NCI-H82 (cell line): ENCODE data around the gene TAF1L.
A peak's percentile ranks its signal among the peaks of the same experiment; 100 is the strongest.
"Not testable (repeated sequence)": the region's sequence is repeated elsewhere in the genome, so short reads cannot be mapped to it uniquely, and the experiment has no call there.

Source experiments
- DNase-seq: peaks from one replicate; lab custom pipeline; 2025; lab: John Stamatoyannopoulos, UW

TAF1L gene, protein sequence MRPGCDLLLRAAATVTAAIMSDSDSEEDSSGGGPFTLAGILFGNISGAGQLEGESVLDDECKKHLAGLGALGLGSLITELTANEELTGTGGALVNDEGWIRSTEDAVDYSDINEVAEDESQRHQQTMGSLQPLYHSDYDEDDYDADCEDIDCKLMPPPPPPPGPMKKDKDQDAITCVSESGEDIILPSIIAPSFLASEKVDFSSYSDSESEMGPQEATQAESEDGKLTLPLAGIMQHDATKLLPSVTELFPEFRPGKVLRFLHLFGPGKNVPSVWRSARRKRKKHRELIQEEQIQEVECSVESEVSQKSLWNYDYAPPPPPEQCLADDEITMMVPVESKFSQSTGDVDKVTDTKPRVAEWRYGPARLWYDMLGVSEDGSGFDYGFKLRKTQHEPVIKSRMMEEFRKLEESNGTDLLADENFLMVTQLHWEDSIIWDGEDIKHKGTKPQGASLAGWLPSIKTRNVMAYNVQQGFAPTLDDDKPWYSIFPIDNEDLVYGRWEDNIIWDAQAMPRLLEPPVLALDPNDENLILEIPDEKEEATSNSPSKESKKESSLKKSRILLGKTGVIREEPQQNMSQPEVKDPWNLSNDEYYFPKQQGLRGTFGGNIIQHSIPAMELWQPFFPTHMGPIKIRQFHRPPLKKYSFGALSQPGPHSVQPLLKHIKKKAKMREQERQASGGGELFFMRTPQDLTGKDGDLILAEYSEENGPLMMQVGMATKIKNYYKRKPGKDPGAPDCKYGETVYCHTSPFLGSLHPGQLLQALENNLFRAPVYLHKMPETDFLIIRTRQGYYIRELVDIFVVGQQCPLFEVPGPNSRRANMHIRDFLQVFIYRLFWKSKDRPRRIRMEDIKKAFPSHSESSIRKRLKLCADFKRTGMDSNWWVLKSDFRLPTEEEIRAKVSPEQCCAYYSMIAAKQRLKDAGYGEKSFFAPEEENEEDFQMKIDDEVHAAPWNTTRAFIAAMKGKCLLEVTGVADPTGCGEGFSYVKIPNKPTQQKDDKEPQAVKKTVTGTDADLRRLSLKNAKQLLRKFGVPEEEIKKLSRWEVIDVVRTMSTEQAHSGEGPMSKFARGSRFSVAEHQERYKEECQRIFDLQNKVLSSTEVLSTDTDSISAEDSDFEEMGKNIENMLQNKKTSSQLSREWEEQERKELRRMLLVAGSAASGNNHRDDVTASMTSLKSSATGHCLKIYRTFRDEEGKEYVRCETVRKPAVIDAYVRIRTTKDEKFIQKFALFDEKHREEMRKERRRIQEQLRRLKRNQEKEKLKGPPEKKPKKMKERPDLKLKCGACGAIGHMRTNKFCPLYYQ (N-terminal part only)

DNA sequence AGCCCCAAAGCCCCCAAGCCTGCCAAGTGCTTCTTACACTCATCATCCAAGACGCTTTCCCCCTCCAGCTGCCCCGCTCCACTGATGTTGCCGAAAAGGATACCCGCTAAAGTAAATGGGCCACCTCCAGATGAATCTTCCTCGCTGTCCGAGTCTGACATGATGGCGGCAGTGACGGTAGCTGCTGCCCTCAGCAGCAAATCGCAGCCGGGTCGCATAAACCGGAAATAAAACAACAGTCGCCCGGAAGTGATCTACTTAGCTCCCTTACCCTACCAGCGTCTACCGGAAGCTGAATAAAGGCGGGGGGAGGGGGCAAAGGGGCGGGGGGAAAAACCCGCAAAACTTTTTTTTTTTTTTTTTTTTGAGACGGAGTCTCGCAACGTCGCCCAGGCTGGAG lies at the start of gene TAF1L:
TSS of gene TAF1L (minus strand) at position 308 of the 400 bp plus-strand sequence. CDS start at position 218, 90 bp downstream.
- no peak for DNase-seq

DNA sequence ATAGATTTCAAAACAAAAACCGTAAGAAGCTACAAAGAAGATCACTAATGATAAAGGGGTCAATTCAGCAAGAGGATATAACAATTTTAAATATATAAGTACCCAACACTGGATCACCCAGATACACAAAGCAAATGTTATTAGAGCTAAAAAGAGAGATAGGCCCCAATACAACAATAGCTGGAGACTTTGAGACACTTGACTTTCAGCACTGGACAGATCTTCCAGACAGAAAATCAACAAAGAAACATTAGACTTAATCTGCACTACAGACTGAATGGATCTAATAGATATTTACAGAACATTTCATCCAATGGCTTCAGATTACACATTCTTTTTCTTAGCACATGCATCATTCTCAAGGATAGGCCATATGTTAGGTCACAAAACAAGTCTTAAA lies 46.3 kb upstream of the TAF1L start:
- DNase-seq: no peak

DNA sequence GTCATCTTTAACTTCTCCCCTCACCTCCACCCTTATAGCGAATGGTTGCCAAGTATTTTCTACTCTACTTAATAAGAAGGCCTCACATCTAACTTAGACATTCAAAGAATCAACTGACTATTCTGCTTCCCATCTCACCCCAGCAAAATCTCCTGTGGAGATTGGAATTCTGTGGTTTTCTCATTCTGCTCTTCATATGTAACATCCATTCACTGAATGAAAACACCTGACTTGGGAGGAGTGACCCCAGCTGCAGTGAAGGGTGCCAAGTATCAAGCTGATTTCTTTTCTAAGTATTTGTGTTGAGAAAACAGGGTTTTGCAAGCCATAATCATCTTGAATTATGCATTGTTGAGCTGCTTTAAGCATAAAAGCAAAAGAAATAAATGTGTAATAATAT lies 42.5 kb upstream of the TAF1L start:
- DNase-seq: no peak

DNA sequence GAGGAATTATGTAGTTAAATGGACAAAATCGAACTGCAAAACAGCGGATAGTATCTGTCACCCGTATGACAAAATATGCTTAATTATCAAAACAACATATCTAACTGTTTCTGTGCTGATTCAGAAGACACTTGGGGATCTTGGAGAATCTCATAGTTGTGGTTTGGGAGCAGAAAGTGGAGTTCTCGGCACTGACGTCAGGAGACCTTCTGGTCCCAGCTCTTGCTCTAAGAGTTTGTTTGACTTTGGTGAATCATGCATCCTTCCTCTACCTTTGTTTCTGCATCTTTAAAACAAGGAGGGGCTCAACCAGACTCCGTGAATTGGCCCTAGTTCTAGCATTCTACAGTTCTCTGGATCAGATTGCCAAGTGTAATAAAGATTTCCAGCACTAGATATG lies 37.0 kb upstream of the TAF1L start:
- no peak for DNase-seq

DNA sequence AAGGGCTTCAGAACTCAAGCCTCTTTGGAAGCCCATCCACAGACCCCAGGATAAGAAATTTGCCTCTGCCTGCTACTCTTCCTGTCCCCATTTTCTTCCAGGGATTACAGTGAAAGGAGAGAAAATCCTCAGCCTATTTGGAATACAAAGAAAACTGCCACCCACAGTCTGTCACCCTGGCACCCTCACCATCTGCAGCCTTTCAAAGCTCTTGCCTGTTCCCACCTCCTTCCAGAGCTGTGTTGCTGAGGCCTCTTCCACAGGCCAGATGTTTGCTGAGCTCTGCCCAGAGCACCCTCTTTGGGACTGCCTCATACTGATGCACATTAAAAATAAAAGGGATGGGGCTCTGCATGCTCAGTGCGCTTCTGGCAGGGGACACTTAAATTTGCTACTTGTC lies 35.9 kb upstream of the TAF1L start:
- DNase-seq: no peak

DNA sequence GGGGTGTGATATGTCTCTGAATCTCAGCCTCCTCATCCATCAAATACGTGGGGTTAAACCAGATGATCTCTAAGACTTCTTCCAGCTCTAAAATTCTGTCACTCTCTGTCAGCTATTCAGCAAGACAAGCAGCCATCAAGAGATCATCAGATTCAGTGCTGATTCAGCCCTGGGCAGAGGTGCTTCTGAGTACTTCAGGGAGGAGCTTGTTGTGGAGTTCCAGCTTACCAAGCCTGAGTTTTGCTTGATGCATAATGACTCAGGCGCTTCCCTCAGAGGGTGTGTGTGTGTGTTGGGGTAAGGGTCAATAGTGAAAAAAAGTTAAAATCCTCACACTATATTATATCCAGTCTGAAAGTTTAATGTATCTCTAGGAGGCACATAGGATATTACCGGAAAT lies 29.6 kb upstream of the TAF1L start:
- no peak for DNase-seq

DNA sequence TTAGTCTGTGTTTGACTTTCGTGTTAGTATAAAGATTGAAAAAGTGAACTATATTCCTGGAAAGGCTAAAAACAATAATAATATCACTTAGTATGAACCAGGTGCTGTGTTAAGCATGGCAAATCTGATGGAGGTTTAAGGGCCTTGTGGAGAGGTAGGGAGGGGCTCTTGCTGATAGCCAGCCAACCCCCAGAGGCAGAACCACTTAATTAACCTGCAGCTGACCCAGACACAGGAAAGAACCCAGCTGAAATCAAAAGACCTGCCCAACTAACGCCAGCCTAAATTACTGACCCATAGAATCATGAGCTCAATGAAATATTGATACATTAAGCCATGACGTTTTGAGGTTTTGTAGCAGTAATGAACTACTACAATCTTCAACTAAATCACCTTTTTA lies 28.3 kb upstream of the TAF1L start:
- no peak for DNase-seq

DNA sequence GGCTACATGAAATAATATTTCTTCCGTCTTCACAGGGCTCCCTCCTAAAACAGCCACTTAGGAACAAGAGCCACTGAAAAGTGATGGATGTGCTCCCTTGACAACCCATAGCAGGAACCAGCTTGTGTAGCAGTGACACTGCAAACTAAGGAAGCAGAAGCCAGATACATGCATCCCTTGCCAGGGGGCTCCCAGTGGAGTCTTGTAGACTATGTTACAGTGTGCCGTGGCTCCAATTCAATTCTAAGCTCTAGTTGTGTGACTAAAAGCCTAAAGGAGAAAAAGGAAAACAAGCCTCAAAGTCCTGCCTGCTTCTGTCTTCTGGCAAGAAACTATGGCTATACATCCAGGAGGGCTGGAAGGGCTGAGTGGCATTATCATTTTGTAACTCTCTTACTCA lies 12.2 kb upstream of the TAF1L start:
- no peak for DNase-seq

DNA sequence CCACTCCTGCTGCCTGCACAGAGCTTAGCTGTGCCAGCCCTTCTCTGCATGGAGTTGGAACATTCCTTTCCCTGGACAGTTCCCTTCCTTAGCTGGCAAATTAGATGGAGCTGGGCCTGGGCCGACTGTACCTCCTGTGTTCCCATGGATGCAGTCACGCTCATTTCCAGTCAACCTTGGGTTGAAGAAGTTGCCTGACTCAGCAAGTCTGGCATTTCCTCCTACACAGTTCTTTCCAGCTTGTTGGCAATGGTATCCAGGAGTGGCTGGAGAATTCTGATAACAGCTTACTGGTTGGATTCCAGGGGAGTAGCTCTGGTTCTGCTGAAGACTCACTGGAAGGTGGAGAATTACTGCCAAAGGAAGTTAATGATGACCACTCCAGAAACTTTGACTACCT lies 9.2 kb upstream of the TAF1L start:
- no peak for DNase-seq

DNA sequence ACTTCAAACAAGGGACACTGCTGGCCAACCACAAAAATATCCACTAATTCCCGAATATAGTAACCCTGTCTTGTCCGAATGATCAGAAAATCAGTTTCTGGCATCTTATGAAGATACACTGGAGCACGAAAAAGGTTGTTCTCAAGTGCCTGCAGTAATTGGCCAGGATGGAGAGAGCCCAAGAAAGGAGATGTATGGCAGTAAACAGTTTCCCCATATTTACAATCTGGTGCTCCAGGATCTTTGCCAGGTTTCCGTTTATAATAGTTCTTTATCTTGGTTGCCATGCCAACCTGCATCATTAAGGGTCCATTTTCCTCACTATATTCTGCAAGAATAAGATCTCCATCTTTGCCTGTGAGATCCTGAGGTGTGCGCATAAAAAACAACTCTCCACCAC lies 2.3 kb downstream of the TAF1L start:
- not testable (repeated sequence) for DNase-seq

DNA sequence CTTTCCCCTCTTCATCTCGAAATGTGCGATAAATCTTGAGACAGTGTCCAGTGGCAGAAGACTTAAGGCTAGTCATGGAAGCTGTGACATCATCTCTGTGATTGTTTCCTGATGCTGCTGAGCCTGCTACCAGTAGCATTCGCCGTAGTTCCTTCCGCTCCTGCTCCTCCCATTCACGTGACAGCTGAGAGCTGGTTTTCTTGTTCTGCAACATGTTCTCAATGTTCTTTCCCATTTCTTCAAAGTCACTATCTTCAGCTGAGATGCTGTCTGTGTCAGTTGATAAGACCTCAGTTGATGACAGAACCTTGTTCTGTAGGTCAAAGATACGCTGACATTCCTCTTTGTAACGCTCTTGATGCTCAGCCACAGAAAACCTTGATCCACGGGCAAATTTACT lies 3.5 kb downstream of the TAF1L start:
- no peak for DNase-seq

DNA sequence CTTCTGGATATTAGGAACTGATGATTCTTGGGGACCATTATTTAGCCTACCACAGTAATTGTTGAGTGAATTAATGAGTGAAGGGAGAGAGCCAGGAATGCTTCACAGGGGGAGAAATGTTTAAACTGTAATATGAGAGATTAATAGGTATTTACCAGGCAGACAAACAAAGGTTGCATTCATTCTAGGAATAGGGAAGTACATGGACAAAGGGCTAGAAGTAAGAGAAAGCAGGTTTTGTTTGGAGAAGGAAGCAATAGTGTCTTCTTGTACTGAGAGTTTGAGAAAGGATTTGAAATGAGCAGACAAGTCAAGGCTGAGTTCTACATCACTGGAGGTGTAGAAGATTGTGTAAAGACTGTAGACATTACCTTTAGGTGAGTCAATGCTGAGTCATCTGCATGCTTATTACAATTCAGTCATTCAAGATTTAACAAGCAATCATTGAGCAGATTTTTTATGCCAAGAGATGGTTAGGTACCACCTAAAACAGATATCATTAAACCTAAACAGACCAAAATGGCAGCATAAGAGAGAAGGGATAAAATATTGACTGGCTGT lies 8.0 kb downstream of the TAF1L start:
- DNase-seq: no peak

DNA sequence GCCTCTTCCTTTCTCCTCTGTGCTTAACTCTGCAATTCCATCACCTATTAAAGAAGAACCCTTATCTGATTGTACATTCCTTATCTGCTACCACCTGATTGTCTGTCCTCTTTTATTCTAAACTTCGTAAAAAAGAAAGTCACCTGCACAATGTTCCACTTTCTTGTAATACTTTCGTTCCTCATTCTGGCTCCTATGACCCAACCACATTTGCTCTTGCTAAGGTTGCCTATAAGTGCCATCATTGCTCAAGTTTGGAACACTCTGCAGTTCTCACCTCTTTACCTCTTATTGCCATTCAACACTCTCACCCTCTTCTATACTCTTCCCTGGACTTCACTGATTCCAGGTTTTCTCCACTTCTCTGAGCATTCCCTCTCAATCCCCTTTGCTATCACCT lies 10.1 kb downstream of the TAF1L start:
- no peak for DNase-seq

DNA sequence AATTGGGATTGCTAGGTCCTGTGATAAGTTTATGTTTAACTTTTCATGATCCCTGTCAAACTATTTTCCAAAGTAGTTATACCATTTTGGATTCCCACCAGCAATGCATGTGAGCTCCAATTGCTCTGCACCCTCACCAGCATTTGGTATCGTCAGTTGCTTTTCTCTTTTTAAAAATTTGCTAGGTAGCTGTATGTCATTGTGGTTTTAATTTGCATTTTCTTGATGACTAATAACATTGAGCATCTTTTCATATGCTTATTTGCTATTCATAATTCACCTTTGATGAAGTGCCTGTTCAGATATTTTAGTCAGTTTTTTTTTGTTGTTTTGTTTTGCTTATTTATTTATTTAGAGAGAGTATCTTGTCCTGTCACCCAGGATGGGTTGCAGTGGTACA lies 12.5 kb downstream of the TAF1L start:
- no peak for DNase-seq

DNA sequence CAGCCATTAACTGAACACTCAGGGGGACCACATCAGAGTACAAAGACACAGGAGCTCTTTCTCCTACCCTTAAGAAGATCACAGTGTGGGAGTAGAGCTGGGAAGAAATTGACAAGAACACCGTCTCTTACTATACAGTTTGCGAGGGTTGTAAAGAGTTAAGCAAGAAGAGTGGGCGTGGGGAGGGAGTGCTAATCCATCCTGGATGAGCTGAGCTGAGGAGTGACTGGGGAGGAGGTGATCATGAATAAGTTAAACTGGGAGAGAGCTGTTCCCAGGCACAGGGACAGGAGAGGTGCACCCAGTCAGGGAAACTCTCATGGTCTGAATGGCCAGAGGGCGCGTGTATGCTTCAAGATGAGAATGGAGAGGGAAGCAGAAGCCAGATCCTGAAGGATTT lies 17.2 kb downstream of the TAF1L start:
- DNase-seq: peak; percentile 31

DNA sequence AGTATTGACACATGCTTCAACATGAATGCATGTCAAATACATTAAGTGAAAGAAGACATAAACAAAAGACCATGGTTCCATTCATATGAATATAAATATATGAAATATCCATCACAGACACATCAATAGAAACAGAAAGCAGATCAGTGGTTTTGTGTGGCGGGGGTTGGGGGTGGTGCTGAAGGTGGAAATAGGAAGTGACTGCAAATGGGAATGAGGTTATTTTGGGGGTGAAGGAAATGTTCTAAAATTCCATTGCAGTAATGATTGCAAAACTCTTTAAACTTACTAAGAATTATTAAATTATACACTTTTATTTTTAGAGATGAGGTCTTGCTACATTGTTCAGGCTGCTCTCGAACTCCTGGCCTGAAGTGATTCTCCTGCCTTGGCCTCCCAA lies 28.7 kb downstream of the TAF1L start:
- DNase-seq: no peak

DNA sequence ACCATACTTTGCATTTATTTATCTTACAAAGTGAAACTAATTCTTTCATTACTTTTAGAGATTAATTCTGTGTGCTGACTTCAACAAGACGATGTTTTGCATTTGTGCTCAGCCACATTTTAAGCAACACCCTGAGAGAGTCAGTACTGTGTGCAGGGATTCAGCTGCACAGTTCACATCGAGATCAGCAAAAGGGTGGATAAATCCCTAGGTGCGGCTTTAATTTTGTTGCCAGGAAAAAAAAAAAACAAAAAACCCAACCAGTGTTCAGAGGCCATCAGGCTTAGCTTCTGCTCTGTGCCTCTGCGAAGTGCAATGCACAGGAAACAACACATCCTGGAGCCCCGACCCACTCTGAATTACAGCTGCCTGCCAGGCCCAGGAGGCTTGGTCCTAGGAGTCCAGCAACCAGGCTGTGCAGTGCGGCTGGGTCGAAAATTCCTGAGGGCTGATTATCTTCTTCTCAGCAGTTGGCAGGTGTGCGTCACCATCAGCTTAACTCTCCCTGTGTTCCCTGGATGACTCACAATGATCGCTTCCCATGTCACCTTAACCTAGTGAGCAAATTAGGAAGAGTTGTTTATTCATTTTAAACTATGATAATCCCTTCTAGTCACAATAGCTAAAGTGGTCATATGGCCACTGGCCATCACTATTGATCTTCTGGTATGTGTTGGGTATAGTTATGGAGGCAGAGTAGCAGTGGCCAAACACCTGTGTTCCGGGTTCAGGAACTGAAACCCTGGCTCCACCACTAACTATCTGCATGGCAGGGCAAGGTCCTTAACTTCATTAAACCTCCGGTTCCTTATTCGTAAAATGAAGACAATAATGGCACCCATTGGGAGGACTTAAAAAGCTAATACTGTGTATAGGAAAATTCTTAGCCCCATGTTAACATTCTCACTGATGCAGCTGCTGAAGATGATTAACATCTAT lies 31.3 kb downstream of the TAF1L start:
- DNase-seq: peak; percentile 69

DNA sequence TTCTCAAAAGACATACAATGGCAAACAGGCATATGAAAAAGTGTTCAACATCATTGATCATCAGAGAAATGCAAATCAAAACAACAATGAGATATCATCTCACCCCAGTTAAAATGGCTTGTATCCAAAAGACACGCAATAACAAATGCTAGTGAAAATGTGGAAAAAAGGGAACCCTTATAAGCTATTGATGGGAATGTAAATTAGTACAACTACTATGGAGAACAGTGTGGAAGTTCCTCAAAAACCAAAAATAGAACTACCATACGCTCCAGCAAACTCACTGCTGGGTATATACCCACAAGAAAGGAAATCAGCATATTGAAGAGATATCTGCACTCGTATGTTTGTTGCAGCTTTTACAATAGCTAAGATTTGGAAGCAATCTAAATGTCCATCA lies 36.4 kb downstream of the TAF1L start:
- DNase-seq: not testable (repeated sequence)

DNA sequence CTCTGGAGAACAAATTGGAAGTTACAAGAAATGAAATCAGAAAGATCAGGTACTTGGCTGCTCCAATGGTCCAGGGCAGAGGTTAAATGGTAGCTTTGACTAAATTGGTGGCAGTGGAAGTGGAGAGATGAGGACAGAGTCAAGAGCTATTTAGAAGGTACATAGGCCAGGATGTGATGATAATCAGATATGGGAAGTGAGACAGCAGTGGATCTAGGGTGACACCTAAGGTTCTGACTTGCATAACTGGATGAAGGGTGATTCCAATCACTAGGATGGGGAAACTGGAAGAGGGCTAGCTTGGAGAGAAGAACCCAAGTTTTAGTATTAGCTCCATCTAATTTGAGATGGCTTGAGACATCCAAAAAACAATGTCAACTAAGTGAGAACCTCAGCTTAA lies 38.5 kb downstream of the TAF1L start:
- no peak for DNase-seq

DNA sequence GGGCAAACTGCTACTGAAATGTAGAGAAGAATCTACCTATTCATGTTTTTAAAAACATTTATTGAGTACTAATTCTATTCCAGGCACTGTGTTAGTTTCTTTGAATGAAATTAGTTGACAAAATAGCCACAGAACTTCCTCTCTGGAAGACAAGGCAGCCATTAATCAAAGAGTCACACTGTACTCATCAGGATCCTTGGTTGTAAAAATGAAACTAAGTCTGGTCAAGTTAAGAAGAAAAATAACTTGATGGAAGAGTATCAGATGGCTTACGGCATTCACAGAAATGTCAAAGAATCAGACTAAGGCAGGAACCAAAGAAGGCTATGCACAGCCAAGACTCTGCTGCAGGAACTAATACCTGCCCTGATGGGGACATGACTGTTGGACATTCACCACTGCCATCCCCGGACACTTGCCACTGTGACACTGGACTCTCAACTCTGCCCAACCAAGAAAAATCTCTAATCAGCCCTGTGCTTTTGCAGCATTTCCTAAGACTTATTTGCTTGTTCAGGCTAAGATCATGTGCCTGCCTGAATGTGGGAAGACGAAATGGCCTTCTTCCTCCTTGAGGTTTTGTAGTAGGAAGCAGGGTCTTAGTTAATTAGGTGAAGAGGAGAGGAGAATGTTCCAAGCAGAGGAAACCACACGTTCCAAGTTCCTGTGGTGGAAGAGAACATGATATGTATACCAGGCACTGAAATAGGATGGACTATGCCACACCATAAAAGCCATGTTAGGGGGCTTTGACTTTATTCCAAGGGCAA lies 39.2 kb downstream of the TAF1L start:
- DNase-seq: no peak
